ENCODE results near the gene ANKRD33.

DNA sequence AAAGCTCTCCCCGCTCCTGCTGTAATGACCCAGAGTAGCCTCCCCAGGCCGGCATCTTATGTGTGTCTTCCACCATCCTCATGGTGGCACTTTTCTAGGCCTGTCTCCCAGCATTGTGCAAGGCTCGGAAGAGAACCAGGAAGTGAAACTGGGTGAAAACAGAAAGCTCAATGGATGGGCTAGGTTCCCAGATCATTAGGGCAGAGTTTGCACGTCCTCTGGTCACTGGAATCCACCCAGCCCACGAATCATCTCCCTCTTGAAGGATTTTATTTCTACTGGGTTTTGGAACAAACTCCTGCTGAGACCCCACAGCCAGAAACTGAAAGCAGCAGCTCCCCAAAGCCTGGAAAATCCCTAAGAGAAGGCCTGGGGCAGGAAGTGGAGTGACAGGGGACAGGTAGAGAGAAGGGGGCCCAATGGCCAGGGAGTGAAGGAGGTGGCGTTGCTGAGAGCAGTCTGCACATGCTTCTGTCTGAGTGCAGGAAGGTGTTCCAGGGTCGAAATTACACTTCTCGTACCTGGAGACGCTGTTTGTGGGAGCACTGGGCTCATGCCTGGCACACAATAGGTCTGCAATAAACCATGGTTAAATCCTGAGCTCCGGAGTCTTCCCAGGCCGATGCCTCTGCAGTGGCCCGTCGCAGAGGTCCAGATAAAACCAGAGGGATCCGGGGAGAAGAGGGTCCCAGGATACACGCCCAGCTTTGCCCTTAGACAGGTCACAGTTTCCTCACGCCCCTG lies 35.0 kb downstream of the ANKRD33 start:
- TF ChIP-seq, protein P1, sequence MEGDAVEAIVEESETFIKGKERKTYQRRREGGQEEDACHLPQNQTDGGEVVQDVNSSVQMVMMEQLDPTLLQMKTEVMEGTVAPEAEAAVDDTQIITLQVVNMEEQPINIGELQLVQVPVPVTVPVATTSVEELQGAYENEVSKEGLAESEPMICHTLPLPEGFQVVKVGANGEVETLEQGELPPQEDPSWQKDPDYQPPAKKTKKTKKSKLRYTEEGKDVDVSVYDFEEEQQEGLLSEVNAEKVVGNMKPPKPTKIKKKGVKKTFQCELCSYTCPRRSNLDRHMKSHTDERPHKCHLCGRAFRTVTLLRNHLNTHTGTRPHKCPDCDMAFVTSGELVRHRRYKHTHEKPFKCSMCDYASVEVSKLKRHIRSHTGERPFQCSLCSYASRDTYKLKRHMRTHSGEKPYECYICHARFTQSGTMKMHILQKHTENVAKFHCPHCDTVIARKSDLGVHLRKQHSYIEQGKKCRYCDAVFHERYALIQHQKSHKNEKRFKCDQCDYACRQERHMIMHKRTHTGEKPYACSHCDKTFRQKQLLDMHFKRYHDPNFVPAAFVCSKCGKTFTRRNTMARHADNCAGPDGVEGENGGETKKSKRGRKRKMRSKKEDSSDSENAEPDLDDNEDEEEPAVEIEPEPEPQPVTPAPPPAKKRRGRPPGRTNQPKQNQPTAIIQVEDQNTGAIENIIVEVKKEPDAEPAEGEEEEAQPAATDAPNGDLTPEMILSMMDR (IDR thresholded peaks at IDR 0.05; ENCODE audit: insufficient read depth, low read depth, low read length), result no peak
- no peak for TF ChIP-seq EZH2 (IDR thresholded peaks at IDR 0.05; ENCODE audit: insufficient read depth, low read length)

Data from astrocyte (in vitro differentiated cells and primary cell).